Posterior vena cava (tissue), 2 donors: ENCODE results near the gene ANAPC2. TPM values are rescaled to one million over a fixed set of nuclear protein-coding genes. Genes with fewer than 3 reads are reported as not detected.

Experiments used
- DNase-seq: peaks from one replicate; pipeline ENCODE4 v3.0.0-alpha.2; 2020; ENCODE audit warnings: low spot score
- intact Hi-C, 2 donors: fragments of 100-400 bp; cut with DNase I; formaldehyde crosslinking; loops; one replicate each; pipeline versions ENCODE4 v1.14.1 to v1.14.2; 2022 to 2023
- total RNA-seq, 2 donors: library from RNA; stranded (reverse); fragmentation: NEBNext Ultra II Directional; extraction: Animal tissue kit (Norgen Biotek cat#: 25700); gene quantifications; one replicate each; pipeline ENCODE4 v1.2.1, GENCODE V29; 2021
- donor health status: DM: yes; HTN: yes; CAD: no.
- donor health status: DM: yes; HTN: yes; CAD: no.

Gene ANAPC2
- total RNA-seq, 2 donors from 2014 or later: 39.1 to 42.3 TPM

- DNase-seq: no peak
- intact Hi-C loops: no loop called here
These were observed 29.7 kb downstream of the ANAPC2 start for GRCh38 chr9:137158625-137159024.

DNA sequence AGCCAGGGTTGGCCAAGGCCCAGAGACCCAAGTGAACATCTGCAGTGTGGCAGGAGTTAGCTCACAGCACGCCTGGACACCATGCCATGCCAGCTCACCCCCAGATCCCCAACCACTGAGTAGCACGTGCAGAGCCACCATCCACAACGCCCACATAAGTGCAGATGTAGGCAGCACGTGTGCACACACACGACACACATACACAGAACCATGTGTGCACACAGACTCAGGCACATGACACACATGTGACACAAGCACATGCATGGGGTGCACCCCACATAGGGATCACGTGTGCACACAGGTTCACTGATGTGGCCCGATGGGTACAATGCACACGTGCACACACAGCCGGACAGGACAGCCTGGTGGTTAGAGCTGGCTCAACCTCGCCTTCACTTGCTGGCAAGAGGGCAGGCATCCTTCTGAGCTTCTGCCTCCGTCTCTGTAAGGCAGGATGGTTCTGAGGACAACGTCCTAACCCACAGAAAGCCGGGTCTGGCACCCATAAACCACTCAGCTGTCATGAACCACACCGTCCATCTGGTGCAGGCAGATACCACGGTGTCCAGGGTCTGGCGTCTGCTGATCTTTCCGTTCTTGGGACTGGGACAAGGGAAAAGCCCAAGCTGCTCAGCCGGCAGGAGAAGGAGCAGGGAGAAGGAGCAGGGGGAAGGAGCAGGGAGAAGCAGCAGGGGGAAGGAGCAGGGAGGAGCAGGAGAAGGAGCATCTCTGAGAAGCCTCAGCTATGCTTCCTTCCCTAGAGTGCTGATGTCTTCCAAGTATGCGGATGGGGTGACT is 30.5 kb downstream of the ANAPC2 start:
- intact Hi-C loops: no loop called here
- no peak for DNase-seq

- no peak for DNase-seq
- intact Hi-C loops: no loop called here
These were observed 31.6 kb downstream of the ANAPC2 start for GRCh38 chr9:137156567-137157375.

- intact Hi-C loops: loop anchor here in 1 of 2 donors (1.0 kb wide), 1 partner anchor 33 kb away; no protein-coding TSS in a partner anchor
- no peak for DNase-seq
These were observed 35.4 kb downstream of the ANAPC2 start for GRCh38 chr9:137152844-137153405.

- intact Hi-C loops: no loop called here
- DNase-seq: no peak
These were observed 37.5 kb downstream of the ANAPC2 start for GRCh38 chr9:137150617-137151457.

DNA sequence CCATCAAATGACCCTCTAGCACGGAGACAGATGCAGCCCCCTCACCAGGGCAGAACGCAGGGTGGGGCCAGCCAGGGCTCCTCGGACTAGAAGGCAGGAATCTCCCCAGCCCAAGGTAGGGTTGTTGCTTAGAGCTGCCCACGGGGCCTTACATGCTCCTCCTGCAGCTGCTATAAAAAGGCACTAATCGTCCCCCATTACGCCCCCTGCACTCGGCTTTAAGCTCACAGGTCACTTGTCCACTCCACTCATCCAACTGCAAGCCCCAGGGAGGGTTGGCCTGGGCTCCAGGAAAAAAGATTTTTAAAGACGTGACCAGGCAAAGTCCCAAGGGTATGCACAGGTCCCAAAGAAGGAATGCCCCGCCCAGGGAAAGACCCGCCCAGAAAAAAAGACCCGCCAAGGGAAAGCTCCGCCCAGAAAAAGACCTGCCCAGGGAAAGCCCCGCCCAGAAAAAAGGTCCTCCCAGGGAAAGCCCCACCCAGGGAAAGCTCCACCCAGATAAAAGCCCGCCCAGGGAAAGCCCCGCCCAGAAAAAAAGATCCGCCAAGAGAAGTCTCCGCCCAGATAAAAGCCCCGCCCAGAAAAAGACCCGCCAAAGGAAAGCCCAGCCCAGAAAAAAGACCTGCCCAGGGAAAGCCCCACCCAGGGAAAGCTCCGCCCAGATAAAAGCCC is 38.3 kb downstream of the ANAPC2 start:
- intact Hi-C loops: no loop called here
- DNase-seq: no peak

DNA sequence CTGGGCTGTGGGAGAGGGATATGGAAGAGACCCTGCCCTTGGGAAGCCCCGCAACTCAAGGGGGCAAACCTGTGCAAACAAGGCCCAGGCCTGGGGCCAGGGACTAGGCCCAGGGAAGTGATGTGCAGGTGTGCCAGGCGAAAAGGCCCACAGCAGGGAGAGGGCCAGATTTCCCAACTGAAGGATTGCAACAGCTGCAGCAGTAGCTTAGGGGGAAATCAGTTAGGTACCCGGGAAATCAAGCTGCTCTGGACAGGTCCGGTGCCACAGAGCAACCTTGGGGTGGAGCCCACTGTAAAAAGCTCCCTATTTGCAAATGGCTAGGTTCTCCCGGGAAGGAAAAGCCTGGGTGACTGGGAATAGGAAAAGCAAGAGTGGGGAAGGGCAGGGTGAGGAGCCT is 39.0 kb downstream of the ANAPC2 start:
- DNase-seq: no peak
- intact Hi-C loops: no loop called here

- DNase-seq: no peak
- intact Hi-C loops: no loop called here
These were observed 39.7 kb downstream of the ANAPC2 start for GRCh38 chr9:137148661-137149060.

DNA sequence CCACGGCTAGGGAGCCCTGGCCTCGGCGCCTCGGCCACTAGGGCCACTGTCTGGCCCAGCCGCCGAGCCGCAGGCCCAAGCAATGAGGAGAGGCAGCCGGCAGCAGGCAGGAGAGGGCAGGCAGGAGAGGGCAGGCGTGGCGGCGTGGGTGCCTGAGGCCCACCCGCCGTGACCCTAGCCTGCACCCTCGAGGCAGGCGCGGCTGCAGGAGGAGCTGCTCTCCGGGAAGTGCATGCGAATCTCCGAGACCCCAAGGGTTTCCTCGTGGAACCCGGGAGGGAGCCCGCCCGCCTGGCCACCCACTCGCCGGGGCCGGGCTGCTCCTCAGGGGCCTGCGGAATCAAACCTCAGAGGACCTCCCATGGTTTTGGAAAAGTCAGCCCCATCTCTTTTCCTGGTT is 40.1 kb downstream of the ANAPC2 start:
- no peak for DNase-seq
- intact Hi-C loops: no loop called here

DNA sequence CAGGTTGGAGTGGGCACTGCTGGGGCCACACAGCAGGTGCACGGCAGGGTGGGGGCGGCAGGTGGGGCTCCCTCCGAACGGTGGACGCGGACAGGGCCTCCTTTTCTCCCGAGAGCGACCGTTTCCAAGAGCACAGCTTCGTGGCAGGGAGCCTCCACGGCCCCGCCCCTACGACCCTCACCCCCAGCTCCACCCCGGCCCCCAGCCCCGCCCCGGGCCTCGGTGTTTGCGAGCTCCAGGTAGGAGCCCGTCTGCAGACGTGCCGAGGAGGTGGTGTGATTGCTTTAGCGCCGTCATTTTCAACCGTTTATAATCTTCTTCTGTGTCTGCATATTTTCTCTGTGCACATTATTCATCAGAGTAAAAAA is 40.6 kb downstream of the ANAPC2 start:
- intact Hi-C loops: no loop called here
- DNase-seq: no peak

DNA sequence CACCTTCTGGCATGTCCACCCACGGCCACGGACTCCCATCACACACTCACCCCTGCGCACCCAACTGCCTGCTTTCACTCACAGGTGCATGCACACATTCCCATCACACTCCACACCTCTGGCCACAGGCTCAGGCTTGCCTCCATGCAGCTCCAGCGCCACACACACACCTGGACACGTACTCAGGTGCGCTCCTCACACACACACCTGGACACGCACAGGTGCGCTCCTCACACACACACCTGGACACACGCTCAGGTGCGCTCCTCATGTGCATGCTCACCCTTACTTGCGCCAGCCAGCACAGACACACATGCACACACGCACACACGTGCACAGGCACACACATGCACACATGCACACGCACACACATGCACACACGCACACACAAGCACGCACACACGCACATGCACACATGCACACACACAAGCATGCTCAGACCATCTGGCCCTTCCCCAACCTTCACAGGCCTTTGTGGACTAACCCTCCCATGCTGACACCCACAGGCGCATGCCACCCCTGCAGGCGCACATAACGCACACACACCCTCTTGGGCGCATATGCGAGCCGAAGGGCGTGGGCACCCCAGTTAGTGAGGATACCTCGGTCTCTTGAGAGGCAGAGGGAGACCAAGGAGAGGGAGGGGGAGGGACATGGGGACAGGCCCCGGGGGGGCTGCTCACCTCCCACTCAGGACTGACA is 41.1 kb downstream of the ANAPC2 start:
- intact Hi-C loops: no loop called here
- DNase-seq: no peak

GRCh38 chr9:137146527-137146918 is 41.8 kb downstream of the ANAPC2 start:
- intact Hi-C loops: no loop called here
- no peak for DNase-seq

- intact Hi-C loops: no loop called here
- DNase-seq: no peak
These were observed 42.4 kb downstream of the ANAPC2 start for GRCh38 chr9:137145731-137146526.

DNA sequence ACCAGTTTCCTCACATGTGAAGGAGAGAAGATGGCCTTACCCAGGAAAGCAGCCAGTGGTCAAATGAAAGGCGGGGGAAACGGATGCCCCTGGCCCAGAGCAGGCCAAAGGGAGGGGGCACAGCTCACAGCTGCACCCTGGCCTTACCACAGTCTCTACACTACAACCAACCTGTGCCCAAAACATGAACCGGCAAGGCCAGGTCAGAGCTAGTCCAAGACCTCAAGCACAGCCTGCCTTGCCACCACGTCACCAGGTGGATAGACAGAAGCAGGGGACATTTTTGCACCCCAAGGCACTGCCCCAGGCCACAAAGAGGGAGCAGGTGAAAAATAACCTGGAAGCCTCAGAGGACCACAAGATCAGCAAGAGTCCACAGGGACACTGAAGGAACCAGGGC is 44.9 kb downstream of the ANAPC2 start:
- intact Hi-C loops: no loop called here
- DNase-seq: no peak

DNA sequence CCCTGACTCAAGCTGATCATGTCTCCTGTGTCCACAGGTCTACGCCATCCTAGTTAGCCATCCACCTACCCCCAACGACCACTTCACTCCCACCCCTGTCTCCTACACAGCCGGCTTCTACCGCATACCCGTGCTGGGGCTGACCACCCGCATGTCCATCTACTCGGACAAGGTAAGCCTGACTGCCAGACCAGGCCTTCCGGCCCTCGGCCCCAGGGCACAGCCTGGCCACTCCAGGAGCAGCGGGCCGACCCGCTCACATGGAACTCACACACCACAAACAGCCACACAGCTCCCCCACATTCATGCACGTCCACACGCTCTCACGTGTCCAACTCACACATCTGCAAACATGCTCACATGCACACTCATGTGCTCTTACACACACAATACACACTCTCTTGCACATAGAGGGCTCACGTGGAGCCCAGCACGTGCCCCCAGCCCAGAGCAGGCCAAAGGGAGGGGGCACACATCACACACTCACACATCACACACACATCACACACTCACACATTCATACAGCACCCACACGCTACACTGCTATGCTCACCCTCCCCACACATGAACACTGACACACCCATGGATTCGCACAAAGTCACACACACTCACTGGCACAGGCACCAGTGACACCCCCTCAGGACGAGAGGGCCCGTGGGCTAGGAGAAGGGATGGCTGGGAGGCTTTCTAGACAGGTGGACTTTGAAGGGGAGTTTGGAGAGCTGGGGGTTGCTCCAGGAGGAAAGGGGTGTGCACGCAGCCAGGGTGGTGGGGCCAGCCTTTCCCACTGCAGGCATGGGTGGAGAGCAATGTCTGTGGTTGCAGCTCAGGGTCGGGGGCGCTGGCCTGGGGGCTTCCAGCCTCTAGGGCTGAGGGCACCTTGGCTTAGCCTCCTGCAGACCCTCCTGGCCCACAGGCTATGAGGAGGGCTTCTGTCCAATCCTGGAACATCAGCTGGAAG is 46.1 kb downstream of the ANAPC2 start:
- intact Hi-C loops: no loop called here
- DNase-seq: no peak

DNA sequence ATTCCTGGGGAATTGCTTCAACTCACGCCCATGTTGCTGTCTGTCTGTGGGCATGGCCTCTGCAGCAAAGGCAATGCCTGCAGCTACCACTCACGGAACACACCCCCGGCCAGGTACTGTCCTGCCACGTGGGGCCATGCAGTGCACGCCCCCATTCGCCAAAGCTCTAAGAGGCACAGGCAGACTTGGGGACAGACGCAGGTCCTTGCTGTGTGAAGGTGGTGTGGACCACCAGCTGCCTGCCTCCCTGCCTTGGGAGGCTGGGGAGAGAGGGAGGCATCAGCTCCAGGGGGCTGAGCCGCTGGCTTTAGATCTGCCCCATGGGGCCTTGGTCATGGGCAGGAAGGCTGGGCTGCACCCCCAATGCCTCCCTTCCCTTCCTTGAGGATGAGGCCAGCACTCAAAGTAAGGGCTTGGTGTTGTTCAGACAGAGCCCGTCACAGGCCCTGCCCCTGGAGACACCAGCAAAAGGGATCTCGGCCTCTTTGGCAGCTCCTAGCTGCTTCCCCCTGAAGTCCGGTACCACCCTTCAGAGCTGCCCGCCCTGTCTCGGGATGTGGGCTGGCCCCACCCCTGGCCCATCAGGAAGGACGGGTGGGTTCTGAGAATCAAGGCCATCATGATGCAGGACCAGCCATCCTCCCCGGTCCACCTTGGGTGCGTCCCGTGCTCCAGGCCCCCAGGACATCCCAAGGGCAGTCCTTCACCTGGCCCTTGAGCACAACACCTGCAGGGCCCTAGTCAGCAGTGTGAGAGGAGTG is 47.1 kb downstream of the ANAPC2 start:
- intact Hi-C loops: no loop called here
- no peak for DNase-seq
